ENCODE measurements around the gene CFAP20DC. TPM values are rescaled to one million over a fixed set of nuclear protein-coding genes. Genes with fewer than 3 reads are reported as not detected.

The CFAP20DC gene
- total and polyA plus RNA-seq, 10 of the 15 experiments (the other 5 are each of a cell fraction or from before 2014, with no cell fraction given) = 0.53 to 11.6 (median 2.0) TPM

DNA sequence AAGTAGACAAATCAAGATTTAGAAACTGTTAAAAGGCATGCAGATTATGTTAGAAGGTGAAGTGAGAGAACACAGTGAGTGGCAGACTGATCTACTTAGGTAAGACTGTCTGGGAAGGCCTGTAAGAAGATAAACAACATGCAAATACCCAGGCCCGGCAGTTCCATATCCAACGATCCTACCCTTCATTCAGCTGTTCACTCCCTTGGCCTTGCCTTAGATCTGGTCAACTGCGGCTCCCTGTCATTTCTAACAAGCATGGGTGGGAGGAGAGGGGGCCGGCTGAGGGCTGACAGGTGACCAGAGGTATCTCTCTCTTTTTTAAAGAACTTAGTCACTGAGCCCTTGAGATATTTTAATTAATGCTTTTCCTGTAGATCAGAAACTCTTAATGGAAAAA, 298.6 kb downstream of the CFAP20DC start (continued):
- TF ChIP-seq, protein P1, sequence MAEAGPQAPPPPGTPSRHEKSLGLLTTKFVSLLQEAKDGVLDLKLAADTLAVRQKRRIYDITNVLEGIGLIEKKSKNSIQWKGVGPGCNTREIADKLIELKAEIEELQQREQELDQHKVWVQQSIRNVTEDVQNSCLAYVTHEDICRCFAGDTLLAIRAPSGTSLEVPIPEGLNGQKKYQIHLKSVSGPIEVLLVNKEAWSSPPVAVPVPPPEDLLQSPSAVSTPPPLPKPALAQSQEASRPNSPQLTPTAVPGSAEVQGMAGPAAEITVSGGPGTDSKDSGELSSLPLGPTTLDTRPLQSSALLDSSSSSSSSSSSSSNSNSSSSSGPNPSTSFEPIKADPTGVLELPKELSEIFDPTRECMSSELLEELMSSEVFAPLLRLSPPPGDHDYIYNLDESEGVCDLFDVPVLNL (IDR thresholded peaks at IDR 0.05; ENCODE audit: low read depth, low read length) = no peak
- TF ChIP-seq SUPT20H (IDR thresholded peaks at IDR 0.05; ENCODE audit: borderline replicate concordance, control insufficient read depth, low read depth, low read length) (no peak), CEBPZ (IDR thresholded peaks at IDR 0.05; ENCODE audit: low read depth, low read length) (no peak), BCL11A (IDR thresholded peaks at IDR 0.05; ENCODE audit: low read depth, low read length) (no peak), CBX3 (IDR thresholded peaks at IDR 0.05; ENCODE audit: borderline replicate concordance, low read depth) (no peak)
- TF ChIP-seq, protein P2, sequence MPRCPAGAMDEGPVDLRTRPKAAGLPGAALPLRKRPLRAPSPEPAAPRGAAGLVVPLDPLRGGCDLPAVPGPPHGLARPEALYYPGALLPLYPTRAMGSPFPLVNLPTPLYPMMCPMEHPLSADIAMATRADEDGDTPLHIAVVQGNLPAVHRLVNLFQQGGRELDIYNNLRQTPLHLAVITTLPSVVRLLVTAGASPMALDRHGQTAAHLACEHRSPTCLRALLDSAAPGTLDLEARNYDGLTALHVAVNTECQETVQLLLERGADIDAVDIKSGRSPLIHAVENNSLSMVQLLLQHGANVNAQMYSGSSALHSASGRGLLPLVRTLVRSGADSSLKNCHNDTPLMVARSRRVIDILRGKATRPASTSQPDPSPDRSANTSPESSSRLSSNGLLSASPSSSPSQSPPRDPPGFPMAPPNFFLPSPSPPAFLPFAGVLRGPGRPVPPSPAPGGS (IDR thresholded peaks at IDR 0.05; ENCODE audit: borderline replicate concordance, insufficient read depth, low read depth, low read length, poor library complexity, severe bottlenecking) = no peak
